GDM1 (cell line): ENCODE results near the gene ZBTB3.
"Not testable (repeated sequence)": the region's sequence is repeated elsewhere in the genome, so short reads cannot be mapped to it uniquely, and the experiment has no call there.

Experiments
- DNase-seq: peaks from one replicate; lab custom pipeline; 2025; lab: John Stamatoyannopoulos, UW

Gene ZBTB3

DNA sequence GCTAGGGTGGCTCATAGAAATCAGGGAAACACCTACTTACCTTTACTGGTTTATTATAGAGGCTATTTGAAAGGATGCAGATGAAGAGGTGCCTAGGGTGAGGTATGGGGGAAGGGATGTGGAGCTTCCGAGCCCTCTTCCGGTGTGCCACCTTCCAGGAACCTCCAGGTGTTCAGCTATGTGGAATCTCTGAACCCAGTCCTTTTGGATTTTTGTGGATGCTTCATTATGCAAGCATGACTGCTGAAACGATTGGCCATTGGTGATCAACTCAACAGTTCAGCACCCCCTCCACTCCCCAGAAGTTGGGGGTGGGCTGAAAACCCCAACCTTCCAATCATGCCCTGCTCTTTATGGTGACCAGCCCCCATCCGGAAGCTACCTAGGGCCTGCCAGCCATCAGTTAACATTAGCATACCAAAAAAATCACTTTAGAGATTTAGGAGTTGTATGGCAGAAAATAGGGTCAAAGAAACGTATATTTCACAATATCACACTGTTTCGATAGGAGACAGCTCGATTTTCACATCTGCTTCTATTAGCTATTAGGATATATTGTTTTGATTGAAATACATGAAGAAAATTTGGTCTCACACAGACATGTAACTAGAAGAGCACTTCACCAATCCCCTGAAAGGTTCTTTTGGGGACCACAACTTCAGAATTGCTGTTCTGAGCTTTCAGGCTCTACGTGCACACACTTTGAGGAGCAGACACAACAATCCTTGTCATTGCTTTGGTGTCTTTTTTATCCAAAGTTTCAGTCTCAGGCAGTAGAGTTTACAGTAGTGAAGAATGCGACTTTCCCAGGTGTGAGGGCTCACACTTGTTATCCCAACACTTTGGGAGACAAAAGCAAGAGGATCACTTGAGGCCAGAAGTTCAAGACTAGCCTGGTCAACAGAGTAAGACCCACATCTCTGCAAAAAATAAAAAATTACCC lies 4.2 kb upstream of the ZBTB3 start:
- DNase-seq = no peak

DNA sequence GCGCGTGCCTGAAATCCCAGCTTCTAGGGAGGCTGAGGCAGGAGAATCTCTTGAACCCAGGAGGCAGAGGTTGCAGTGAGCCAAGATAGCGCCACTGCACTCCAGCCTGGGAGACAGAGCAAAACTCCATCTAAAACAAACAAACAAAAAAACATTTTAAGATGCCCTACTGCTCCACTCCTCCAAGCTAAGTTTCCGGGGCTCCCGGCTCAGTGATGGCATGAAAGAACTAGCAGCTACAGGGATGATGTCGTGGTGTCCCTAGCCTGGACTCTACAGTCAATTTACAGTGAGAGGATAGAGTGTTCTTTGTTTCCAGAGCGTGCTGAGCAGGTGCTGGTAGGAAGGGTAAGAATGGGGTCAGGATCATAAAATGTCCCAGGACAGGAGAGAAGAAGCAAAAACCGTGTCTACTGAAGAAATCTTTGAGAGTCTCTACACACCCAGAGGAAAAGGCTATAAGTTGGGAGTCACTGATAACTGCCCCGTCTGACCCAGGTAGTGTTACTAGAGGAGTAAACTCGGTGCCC lies 1.2 kb upstream of the ZBTB3 start:
- no peak for DNase-seq

DNA sequence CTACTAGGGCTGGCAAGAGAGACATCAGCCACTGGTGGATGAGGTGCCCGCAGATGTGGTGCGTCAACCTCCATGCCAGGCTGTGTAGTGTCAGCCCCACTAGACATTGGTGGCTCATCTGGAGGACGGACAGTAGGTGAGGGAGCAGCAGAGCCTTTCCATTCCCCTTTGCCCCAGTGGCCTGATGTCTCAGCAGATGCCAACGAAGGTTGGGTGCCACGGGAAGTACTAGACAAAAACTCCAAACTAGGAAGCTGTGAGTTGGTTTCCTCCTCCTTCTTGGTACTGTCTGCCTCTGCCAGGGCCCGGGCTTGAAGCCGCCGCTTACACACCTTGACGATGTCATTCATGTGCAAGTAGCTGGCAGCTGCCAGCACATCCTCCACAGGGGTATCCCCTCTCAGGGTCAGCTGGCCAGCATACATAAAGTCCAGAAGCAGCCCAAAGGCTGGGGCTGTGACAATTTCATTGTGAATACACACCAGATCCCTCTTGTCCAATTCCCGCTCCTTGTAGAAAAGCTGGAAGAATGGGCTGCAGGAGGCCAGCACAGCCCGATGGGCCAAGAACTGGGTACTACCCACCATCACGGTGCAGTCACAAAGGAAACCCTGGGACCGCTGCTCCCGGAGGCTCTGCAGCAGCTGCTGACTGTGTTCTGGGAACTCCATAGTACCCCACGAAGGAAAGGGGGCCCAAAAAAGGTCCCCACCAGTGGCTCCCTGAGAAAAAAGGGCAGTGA lies 795 bp downstream of the ZBTB3 start:
- no peak for DNase-seq

- DNase-seq = no peak
Observed at GRCh38 chr11:62752177-62752785, 1.7 kb downstream of the ZBTB3 start.

DNA sequence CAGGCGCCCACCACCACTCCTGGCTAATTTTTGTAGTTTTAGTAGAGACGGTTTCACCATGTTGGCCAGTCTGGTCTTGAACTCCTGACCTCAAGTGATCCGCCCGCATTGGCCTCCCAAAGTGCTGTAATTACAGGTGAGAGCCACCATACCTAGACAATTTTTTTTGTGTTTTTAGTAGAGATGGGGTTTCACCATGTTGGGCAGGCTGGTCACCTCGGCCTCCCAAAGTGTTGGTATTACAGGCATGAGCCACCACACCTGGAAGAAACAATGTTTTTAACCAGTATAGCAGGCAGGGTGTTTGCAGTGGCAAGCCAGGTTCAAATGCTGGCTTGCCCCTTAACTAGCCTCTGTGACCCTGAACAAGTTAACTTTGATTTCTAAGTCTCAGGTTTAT lies 4.0 kb downstream of the ZBTB3 start:
- not testable (repeated sequence) for DNase-seq

DNA sequence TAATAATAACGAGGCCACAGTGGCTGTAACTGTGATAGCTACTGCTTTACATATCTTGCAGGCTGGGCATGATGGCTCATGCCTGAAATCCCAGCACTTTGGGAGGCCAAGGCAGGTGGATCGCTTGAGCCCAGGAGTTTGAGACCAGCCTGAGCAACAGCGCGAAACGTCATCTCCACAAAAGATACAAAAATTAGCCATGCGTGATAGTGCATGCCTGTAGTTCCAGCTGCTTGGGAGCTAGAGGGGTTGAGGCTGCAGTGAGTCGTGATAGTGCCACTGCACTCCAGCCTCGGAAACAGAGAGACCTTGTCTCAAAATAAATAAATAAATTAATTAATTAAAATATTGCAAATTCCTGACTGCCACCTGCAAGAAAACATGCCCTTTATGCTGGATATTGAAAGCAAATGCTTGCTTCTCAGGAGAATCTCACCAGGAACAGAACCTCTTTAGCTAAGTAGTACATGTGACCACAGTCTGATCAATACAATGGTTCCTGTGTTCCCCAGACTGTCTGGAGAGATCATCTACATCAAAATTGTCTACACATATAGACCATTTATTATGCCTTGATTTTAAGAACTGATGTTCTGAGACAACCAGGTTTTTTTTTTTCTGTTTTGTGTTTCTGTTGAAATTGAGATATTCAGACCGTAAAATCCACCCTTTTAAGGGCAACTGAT lies 6.3 kb downstream of the ZBTB3 start:
- DNase-seq = no peak

GRCh38 chr11:62737196-62737595 lies 16.8 kb downstream of the ZBTB3 start:
- DNase-seq = no peak

DNA sequence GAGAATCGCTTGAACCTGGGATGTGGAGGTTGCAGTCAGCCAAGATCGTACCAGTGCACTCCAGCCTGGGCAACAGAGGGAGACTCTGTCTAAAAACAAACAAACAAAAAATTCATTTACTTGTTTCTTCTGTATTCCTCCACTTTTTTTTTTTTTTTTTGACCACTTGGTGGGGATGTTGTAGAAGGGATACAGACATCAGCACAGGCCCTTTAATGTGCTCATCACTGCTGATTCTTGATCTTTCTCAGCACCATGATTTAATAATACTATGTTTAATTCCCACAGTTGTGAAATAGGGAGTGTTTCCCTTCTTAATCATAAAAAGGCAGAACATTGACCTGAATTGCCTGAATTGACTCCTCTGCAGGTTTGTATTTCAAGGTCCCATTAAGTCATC lies 21.1 kb downstream of the ZBTB3 start:
- DNase-seq = no peak

- not testable (repeated sequence) for DNase-seq
Observed at GRCh38 chr11:62730076-62730475, 23.9 kb downstream of the ZBTB3 start.

GRCh38 chr11:62728171-62728988 lies 25.6 kb downstream of the ZBTB3 start, which contains the start of gene TTC9C:
Gene TTC9C (plus strand): TSS chr11:62728486. CDS start chr11:62728849, 363 bp downstream.
- DNase-seq = peak; percentile 82

GRCh38 chr11:62727872-62728170 lies 26.1 kb downstream of the ZBTB3 start:
- peak; percentile 91 for DNase-seq

GRCh38 chr11:62727165-62727871 lies 26.6 kb downstream of the ZBTB3 start, which contains the start of gene HNRNPUL2:
Gene HNRNPUL2 (minus strand): TSS chr11:62727457. CDS start chr11:62727156, 301 bp downstream.
- peak; percentile 100 for DNase-seq

GRCh38 chr11:62726915-62727164 lies 27.1 kb downstream of the ZBTB3 start:
- no peak for DNase-seq

DNA sequence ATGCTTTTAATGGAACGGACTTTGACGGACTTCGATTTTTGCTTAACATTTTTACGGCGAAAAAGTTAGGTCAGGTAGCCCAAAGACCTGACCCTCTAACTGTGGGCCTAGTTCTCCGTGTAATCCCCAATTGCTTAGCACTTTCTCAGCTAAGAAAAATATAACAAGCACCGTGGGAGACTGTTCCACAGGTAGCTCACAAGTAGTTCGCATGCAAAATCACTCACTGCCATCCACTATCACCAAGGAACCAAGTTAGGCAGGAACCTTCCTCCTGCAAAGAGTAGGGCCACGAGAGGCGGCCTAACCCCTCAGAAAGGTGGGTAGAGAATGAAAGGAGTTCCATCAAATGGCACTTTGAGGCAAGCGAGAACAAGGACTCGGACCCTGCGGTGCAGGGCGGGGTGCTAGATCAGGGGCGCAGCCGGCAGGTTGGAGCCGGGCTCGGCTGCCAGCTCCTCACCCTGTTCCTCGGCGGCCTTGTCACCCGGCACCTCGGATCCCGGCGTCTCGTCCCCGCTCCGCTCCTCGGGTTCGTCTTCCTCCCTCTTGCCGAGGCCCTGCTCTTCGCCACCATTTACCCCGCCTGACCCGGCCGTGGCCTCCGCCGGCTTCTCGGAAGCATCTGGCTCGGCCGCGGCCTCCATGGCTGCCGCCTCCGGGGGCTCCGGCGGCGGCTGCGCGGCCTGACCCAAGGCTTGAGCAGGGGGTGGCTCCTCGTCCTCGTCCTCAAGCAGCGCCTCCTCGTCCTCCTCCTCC lies 27.6 kb downstream of the ZBTB3 start:
- DNase-seq = no peak

GRCh38 chr11:62725646-62726045 lies 28.3 kb downstream of the ZBTB3 start:
- no peak for DNase-seq

DNA sequence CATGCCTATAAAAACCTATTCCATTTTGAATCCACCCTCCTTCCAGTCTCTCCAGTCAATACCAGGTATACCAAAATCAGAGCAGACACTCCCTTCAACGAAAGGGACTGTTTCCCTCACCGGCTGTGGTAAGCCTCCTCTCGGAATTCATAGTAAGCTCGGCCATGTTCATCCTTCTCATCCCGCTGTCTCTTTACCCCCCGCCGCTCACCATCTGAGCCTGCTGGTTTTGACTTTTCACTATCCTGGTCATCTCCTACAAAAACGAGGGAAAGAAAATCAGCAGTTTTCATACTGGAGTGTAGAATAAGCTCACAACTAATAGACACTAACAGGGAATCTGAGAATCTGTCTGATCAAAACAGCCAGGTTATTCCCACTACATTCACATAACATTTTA lies 29.8 kb downstream of the ZBTB3 start:
- DNase-seq = no peak

DNA sequence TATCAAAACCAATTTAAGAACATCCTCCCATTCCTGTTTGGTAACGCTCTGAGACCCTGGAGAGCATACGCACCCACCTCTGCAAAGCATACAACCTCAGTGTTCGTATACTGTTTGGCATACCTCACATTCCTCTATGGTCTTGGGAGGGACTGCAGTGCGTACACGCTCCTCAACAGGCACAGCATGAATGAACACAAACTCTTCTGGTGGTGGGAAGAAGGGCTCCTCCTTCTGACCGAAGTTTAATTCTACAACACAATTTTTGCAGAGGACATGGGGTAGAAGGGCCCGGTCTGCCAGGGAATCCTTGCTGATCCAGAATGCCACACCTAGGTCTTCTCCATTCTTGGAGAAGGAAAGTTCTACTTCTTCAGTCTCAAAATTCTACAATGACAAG lies 32.0 kb downstream of the ZBTB3 start:
- peak; percentile 3 for DNase-seq

GRCh38 chr11:62719302-62719978 lies 34.5 kb downstream of the ZBTB3 start:
- no peak for DNase-seq

DNA sequence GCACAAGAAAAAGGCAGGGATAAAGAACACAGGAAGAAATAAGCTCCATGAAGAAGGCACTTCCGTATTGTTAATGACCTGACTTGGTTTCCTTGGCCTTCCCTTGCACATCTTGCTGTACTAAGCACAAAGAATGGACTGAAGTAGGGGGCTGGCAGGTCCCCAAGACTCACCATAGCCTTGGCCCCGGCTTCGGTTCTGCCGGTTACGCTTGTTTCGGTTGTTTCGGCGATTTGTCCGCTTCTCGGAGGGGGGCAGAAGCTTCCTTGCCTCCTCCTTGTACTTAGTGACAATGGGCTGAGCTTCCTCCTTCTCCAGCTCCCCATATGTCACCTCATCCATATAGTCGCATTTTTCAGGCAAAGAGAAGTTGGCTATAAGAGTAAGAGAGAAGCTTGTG lies 37.1 kb downstream of the ZBTB3 start:
- no peak for DNase-seq
